IMR-90 (cell line): ENCODE results near the gene GNMT. TPM values are rescaled to one million over a fixed set of nuclear protein-coding genes. Genes with fewer than 3 reads are reported as not detected.

Experiments used
- ATAC-seq: fragments of 200-7000 bp; cut with Tn5 transposase; 2 replicates; pipeline ENCODE4 v1.9.1; 2020; ENCODE audit warnings: low read depth, mild to moderate bottlenecking, moderate library complexity
- BruUV-seq: library from RNA; stranded (reverse); fragments of 400-500 nt; replicated peaks from 2 replicates; lab custom pipeline; 2021; lab: Mats Ljungman, UMichigan
- CTCF ChIA-PET: fragments of 300-600 bp; formaldehyde crosslinking; extraction: SDS; loops from one replicate; lab custom pipeline; 2021; ENCODE audit warnings: antibody characterized with exemption; lab: Yijun Ruan, JAX
- POLR2A ChIA-PET: fragments of 300-600 bp; sonication (Branson Sonifier 250); formaldehyde crosslinking; loops from one replicate; lab custom pipeline; 2022; ENCODE audit warnings: antibody characterized with exemption; ENCODE audit not compliant: unreplicated experiment; lab: Charles Lee
- DNase-seq: peaks from one replicate; pipeline ENCODE4 v3.0.0; 2013
- H2AFZ ChIP-seq: replicated peaks from 2 replicates; pipeline ENCODE3; 2013; ENCODE audit warnings: low read length, mild to moderate bottlenecking; ENCODE audit not compliant: poor library complexity
- H2AK5ac ChIP-seq: 2 replicates; pipeline ENCODE4 v1.6.1; 2013; ENCODE audit warnings: low read depth, low read length, inconsistent platforms
- H2AK9ac ChIP-seq: replicated peaks from 2 replicates; pipeline ENCODE3; 2013; ENCODE audit warnings: mild to moderate bottlenecking, low read depth, low read length, moderate library complexity; ENCODE audit not compliant: poor library complexity
- H2BK120ac ChIP-seq: 2 replicates; pipeline ENCODE4 v1.6.1; 2013; ENCODE audit warnings: low read depth, low read length, inconsistent platforms
- H2BK15ac ChIP-seq: 3 replicates; pipeline ENCODE4 v1.6.1; 2013; ENCODE audit warnings: low read depth, low read length, inconsistent platforms
- H2BK20ac ChIP-seq: 2 replicates; pipeline ENCODE4 v1.6.1; 2013; ENCODE audit warnings: low read depth, mild to moderate bottlenecking, inconsistent platforms, low read length, moderate library complexity
- H2BK5ac ChIP-seq: 2 replicates; pipeline ENCODE4 v1.6.1; 2013; ENCODE audit warnings: mild to moderate bottlenecking, low read depth, low read length, inconsistent platforms; ENCODE audit not compliant: poor library complexity, severe bottlenecking
- H3K14ac ChIP-seq: replicated peaks from 2 replicates; pipeline ENCODE4 v1.6.1; 2013; ENCODE audit warnings: low read depth, low read length, inconsistent platforms
- H3K18ac ChIP-seq: 2 replicates; pipeline ENCODE4 v1.6.1; 2013; ENCODE audit warnings: low read depth, low read length, control low read depth
- H3K23ac ChIP-seq: 2 replicates; pipeline ENCODE4 v1.6.1; 2013; ENCODE audit warnings: low read depth, low read length, inconsistent platforms
- H3K27ac ChIP-seq: 2 replicates; pipeline ENCODE4 v1.5.1; 2013; ENCODE audit warnings: mild to moderate bottlenecking, control low read depth, low read length; ENCODE audit not compliant: insufficient read depth
- H3K27me3 ChIP-seq: 2 replicates; pipeline ENCODE4 v1.6.1; 2013; ENCODE audit warnings: low read length; ENCODE audit not compliant: control insufficient read depth, insufficient read depth
- H3K36me3 ChIP-seq: 2 replicates; pipeline ENCODE4 v1.6.1; 2013; ENCODE audit warnings: low read length, mixed read lengths; ENCODE audit not compliant: control insufficient read depth, insufficient read depth
- H3K4ac ChIP-seq: 2 replicates; pipeline ENCODE4 v1.6.1; 2013; ENCODE audit warnings: low read depth, low read length, inconsistent platforms
- H3K4me1 ChIP-seq: 2 replicates; pipeline ENCODE4 v1.6.1; 2013; ENCODE audit warnings: low read length, mixed read lengths; ENCODE audit not compliant: control insufficient read depth, insufficient read depth
- H3K4me2 ChIP-seq: 2 replicates; pipeline ENCODE4 v1.6.1; 2013; ENCODE audit warnings: low read depth, mild to moderate bottlenecking, control low read depth, low read length, moderate library complexity
- H3K4me3 ChIP-seq: 2 replicates; pipeline ENCODE4 v1.5.1; 2013; ENCODE audit warnings: low read depth, mild to moderate bottlenecking, control low read depth, low read length, moderate library complexity; ENCODE audit not compliant: insufficient read depth
- H3K56ac ChIP-seq: 2 replicates; pipeline ENCODE4 v1.6.1; 2013; ENCODE audit warnings: low read length, inconsistent platforms; ENCODE audit not compliant: insufficient read depth; ENCODE audit errors: extremely low read depth
- H3K79me1 ChIP-seq, 2 experiments: 2 replicates each; pipeline ENCODE4 v1.6.1; 2013; ENCODE audit warnings: low read length in 2 of 2, inconsistent platforms in 1 of 2, low read depth in 1 of 2
- H3K9ac ChIP-seq: 2 replicates; pipeline ENCODE4 v1.6.1; 2013; ENCODE audit warnings: low read depth, low read length, control low read depth
- H3K9me1 ChIP-seq: 2 replicates; pipeline ENCODE4 v1.6.1; 2013; ENCODE audit warnings: low read length, inconsistent platforms; ENCODE audit not compliant: insufficient read depth
- H3K9me3 ChIP-seq: 2 replicates; pipeline ENCODE4 v1.6.1; 2013; ENCODE audit warnings: low read length; ENCODE audit not compliant: control insufficient read depth, insufficient read depth
- H4K20me1 ChIP-seq: 2 replicates; pipeline ENCODE4 v1.6.1; 2013; ENCODE audit warnings: low read length, inconsistent platforms; ENCODE audit not compliant: insufficient read depth
- H4K5ac ChIP-seq: 2 replicates; pipeline ENCODE4 v1.6.1; 2013; ENCODE audit warnings: mild to moderate bottlenecking, low read depth, low read length, control low read depth
- H4K8ac ChIP-seq, 2 experiments: 2 replicates each; pipeline ENCODE4 v1.6.1; 2013; ENCODE audit warnings: low read depth in 2 of 2, low read length in 2 of 2, control low read depth in 1 of 2, inconsistent platforms in 1 of 2
- H4K91ac ChIP-seq: 2 replicates; pipeline ENCODE4 v1.6.1; 2013; ENCODE audit warnings: low read depth, low read length, inconsistent platforms; ENCODE audit not compliant: insufficient read depth
- MAFK ChIP-seq: IDR thresholded peaks from 2 replicates; pipeline ENCODE4 v1.6.1; 2012; ENCODE audit warnings: low read depth, low read length, improper control_type of control experiment
- RFX5 ChIP-seq: IDR thresholded peaks from 2 replicates; pipeline ENCODE4 v1.8.0; 2012; ENCODE audit warnings: low read depth, mild to moderate bottlenecking, low read length, moderate library complexity
- WGBS, 2 experiments: methylation state at CpG; one replicate each; pipeline versions ENCODE4 v1.1.5 to v1.1.7; 2013; ENCODE audit warnings: missing lambda C conversion rate in 2 of 2; ENCODE audit not compliant: insufficient read length in 1 of 2; ENCODE audit errors: extremely low coverage in 2 of 2; 5-methylcytosine and 5-hydroxymethylcytosine counted together
- dilution Hi-C: fragments of 300-500 bp; cut with HindIII; formaldehyde crosslinking; loops from one replicate; pipeline ENCODE4 v1.14.3; 2018; ENCODE audit warnings: low sequenced_read_pairs; ENCODE audit not compliant: unreplicated experiment
- in situ Hi-C: fragments of 300-500 bp; cut with MboI; formaldehyde crosslinking; loops from 3 replicates; pipeline ENCODE4 v1.14.3; 2019; ENCODE audit warnings: low sequenced_read_pairs, inconsistent platforms, mixed read lengths
- intact Hi-C: fragments of 100-400 bp; cut with micrococcal nuclease; formaldehyde crosslinking; loops from 2 replicates; pipeline ENCODE4 v1.10.0; 2022
- polyA plus RNA-seq, 3 experiments: library from polyadenylated mRNA; depleted of rRNA; stranded (reverse); fragments of >200 nt; gene quantifications; 2 replicates each; pipeline ENCODE4 v1.2.3, GENCODE V29; 2012; ENCODE audit warnings: low replicate concordance in 1 of 3
- total RNA-seq: library from RNA; depleted of rRNA; stranded (reverse); fragments of >200 nt; gene quantifications from 2 replicates; pipeline ENCODE4 v1.2.3, GENCODE V29; 2012

Gene GNMT
- total and polyA plus RNA-seq, 2 of the 4 experiments (the other 2 are of a cell fraction), result 0.36 TPM; not detected in 1

DNA sequence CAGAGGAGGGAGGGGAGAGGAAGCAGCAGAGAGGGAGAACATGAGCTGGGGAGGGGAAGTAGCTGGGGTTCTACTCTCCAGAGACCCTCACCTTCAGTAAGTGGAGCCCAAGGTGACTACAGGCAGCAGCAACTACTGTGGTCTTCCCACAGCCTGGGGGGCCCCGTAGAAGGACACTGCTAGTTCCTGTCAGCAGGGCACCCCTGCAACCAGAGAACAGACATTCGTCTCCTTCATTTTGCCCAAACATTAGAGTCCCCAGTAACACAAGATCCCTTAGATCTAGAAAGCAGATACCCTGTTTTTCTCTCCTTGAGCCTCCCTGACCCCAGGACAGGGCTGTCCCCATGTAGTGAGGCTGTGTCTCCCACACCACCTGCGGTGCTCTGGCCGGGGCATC lies 8.2 kb downstream of the GNMT start:
- no peaks in the 10 kb centered on the region for H3K9me3 ChIP-seq
- H4K91ac ChIP-seq, result no peak overlapping the region
- no peak overlapping the region for H3K9ac ChIP-seq
- no peak overlapping the region for H2BK120ac ChIP-seq
- no peak overlapping the region for H3K4me2 ChIP-seq
- H2AK5ac ChIP-seq, result no peak overlapping the region
- H2BK5ac ChIP-seq, result no peak overlapping the region
- intact Hi-C loops, result no loop called here
- no peak overlapping the region for H3K4me3 ChIP-seq
- H4K5ac ChIP-seq, result no peak overlapping the region
- ATAC-seq (no peak), DNase-seq (no peak)
- H3K14ac ChIP-seq, result no peak overlapping the region
- in situ Hi-C loops, result no loop called here
- H3K56ac ChIP-seq, result no peak overlapping the region
- H2BK15ac ChIP-seq, result no peak overlapping the region
- WGBS, 2 experiments, result 94% methylated on average over 2 of the region's 4 CpGs; no CpG with 5 or more reads in 1 of the 2 experiments
- H3K18ac ChIP-seq, result no peak overlapping the region
- TF ChIP-seq RFX5 (no peak), MAFK (no peak)
- peaks cover 15% of the 10 kb centered on the region for H3K4me1 ChIP-seq
- CTCF ChIA-PET, result no interaction called here
- H2AK9ac ChIP-seq, result no peak overlapping the region
- H3K36me3 ChIP-seq, result peaks cover 43% of the 10 kb centered on the region
- no peak overlapping the region for H2AFZ ChIP-seq
- H3K4ac ChIP-seq, result no peak overlapping the region
- H3K27me3 ChIP-seq, result no peaks in the 10 kb centered on the region
- peaks cover 4 to 27% of the 10 kb centered on the region in 2 experiments; a peak in 3 of 4 replicates for H3K79me1 ChIP-seq
- H3K23ac ChIP-seq, result no peak overlapping the region
- H2BK20ac ChIP-seq, result no peak overlapping the region
- H4K20me1 ChIP-seq, result peaks cover 9% of the 10 kb centered on the region; the same call in 1 of the 2 replicates
- no peak overlapping the region for H3K27ac ChIP-seq
- dilution Hi-C loops, result no loop called here
- POLR2A ChIA-PET, result no interaction called here
- H3K9me1 ChIP-seq, result peaks cover 26% of the 10 kb centered on the region
- no TSS peak for BruUV-seq
- H4K8ac ChIP-seq, result no peak overlapping the region
